HCT116 (cell line): ENCODE measurements around the gene SLC2A13. TPM values are rescaled to one million over a fixed set of nuclear protein-coding genes. Genes with fewer than 3 reads are reported as not detected.

Experiments used
- ATAC-seq: fragments of 200-7000 bp; cut with Tn5 transposase; 2 replicates; pipeline ENCODE4 v1.9.1; 2020; ENCODE audit warnings: mild to moderate bottlenecking, moderate library complexity
- BruUV-seq: library from RNA; stranded (reverse); fragments of 400-500 nt; replicated peaks from 2 replicates; lab custom pipeline; 2021; lab: Mats Ljungman, UMichigan
- CTCF ChIA-PET: fragments of 300-600 bp; sonication (Branson Sonifier 250); formaldehyde crosslinking; loops from one replicate; lab custom pipeline; 2021; ENCODE audit warnings: antibody characterized with exemption; lab: Charles Lee
- POLR2A ChIA-PET: fragments of 300-600, 350-600 bp; sonication (Branson Sonifier 250); formaldehyde crosslinking; loops from one replicate; lab custom pipeline; 2021; ENCODE audit warnings: antibody characterized with exemption; lab: Charles Lee
- RAD21 ChIA-PET, 2 experiments: fragments of 300-600 bp; sonication (Branson Sonifier 250); formaldehyde crosslinking; loops; one replicate each; lab custom pipeline; 2023; ENCODE audit warnings: low total read pairs in 2 of 2; ENCODE audit not compliant: uncharacterized antibody in 2 of 2, unreplicated experiment in 2 of 2, low non-redundant PET in 1 of 2; lab: Charles Lee
- DNase-seq: peaks from one replicate; pipeline ENCODE4 v3.0.0-alpha.2; 2010; ENCODE audit warnings: low read depth, low spot score
- H2AFZ ChIP-seq: fragments of 200-600 bp; shearing (Covaris generic), sonication (generic); 2 replicates; pipeline ENCODE4 v1.6.1; 2017; ENCODE audit warnings: low read depth, mixed run types, mixed read lengths, antibody characterized with exemption, low read length; ENCODE audit not compliant: poor library complexity, severe bottlenecking
- H3K27ac ChIP-seq: 2 replicates; pipeline ENCODE4 v1.5.1; 2012; ENCODE audit warnings: low read depth, low read length
- H3K27me3 ChIP-seq: fragments of 200-600 bp; sonication (generic); 2 replicates; pipeline ENCODE4 v1.6.1; 2016; ENCODE audit warnings: mixed run types, low read length, mixed read lengths; ENCODE audit not compliant: insufficient read depth
- H3K36me3 ChIP-seq, 2 experiments: fragments of 200-500 bp in 1 of 2; fragments of 200-600 bp in 1 of 2; sonication (Bioruptor generic) in 1 of 2; sonication (generic) in 1 of 2; 2 replicates each; pipeline versions ENCODE4 v1.5.1 to v1.6.1; 2014 to 2016; ENCODE audit warnings: low read length in 2 of 2, inconsistent platforms in 1 of 2, mixed read lengths in 1 of 2, mixed run types in 1 of 2; ENCODE audit not compliant: insufficient read depth in 2 of 2, control insufficient read depth in 1 of 2
- H3K4me1 ChIP-seq, 2 experiments: fragments of 200-600 bp in 1 of 2; sonication (generic) in 1 of 2; 2 replicates each; pipeline versions ENCODE4 v1.5.1 to v1.6.1; 2012 to 2017; ENCODE audit warnings: low read length in 2 of 2, inconsistent platforms in 1 of 2, mild to moderate bottlenecking in 1 of 2, mixed read lengths in 1 of 2, mixed run types in 1 of 2, moderate library complexity in 1 of 2; ENCODE audit not compliant: insufficient read depth in 2 of 2, control insufficient read depth in 1 of 2
- H3K4me2 ChIP-seq: fragments of 200-600 bp; sonication (generic); 2 replicates; pipeline ENCODE4 v1.6.1; 2017; ENCODE audit warnings: mixed run types, low read length, mixed read lengths
- H3K4me3 ChIP-seq, 2 experiments: fragments of 200-600 bp in 1 of 2; sonication (generic) in 1 of 2; replicated peaks in 1 of 2; 2 replicates each; pipeline ENCODE4 v1.5.1; 2011 to 2016; ENCODE audit warnings: low read length in 2 of 2, control low read depth in 1 of 2, low read depth in 1 of 2, mild to moderate bottlenecking in 1 of 2, mixed read lengths in 1 of 2, mixed run types in 1 of 2
- H3K79me2 ChIP-seq: fragments of 200-600 bp; sonication (generic); 2 replicates; pipeline ENCODE4 v1.6.1; 2017; ENCODE audit warnings: mild to moderate bottlenecking, mixed run types, low read length, moderate library complexity, mixed read lengths; ENCODE audit not compliant: insufficient read depth
- H3K9ac ChIP-seq: fragments of 200-600 bp; sonication (generic); 2 replicates; pipeline ENCODE4 v1.6.1; 2016; ENCODE audit warnings: low read length, mixed read lengths
- H3K9me2 ChIP-seq: fragments of 200-600 bp; sonication (generic), shearing (Covaris generic); 2 replicates; pipeline ENCODE4 v1.6.1; 2017; ENCODE audit warnings: mixed run types, mild to moderate bottlenecking, moderate library complexity; ENCODE audit not compliant: insufficient read depth
- H3K9me3 ChIP-seq, 2 experiments: fragments of 200-500 bp in 1 of 2; fragments of 200-600 bp in 1 of 2; sonication (Bioruptor generic) in 1 of 2; sonication (generic) in 1 of 2; 2 replicates each; pipeline ENCODE4 v1.6.1; 2014 to 2017; ENCODE audit warnings: low read length in 2 of 2, mixed read lengths in 2 of 2, inconsistent platforms in 1 of 2, low read depth in 1 of 2, mild to moderate bottlenecking in 1 of 2, mixed run types in 1 of 2, moderate library complexity in 1 of 2; ENCODE audit not compliant: control insufficient read depth in 1 of 2, insufficient read depth in 1 of 2
- H4K20me1 ChIP-seq: fragments of 200-600 bp; sonication (generic), shearing (Covaris generic); 2 replicates; pipeline ENCODE4 v1.6.1; 2017; ENCODE audit warnings: mixed run types, mild to moderate bottlenecking, moderate library complexity; ENCODE audit not compliant: insufficient read depth
- CBX3 ChIP-seq: IDR thresholded peaks from 2 replicates; pipeline ENCODE4 v1.6.1; 2012; ENCODE audit warnings: low read depth
- EGR1 ChIP-seq: IDR thresholded peaks from 2 replicates; pipeline ENCODE4 v1.6.1; 2012; ENCODE audit warnings: low read depth
- ELF1 ChIP-seq: IDR thresholded peaks from 2 replicates; pipeline ENCODE4 v1.6.1; 2012; ENCODE audit warnings: low read depth, borderline replicate concordance
- JUND ChIP-seq: IDR thresholded peaks from 2 replicates; pipeline ENCODE4 v1.6.1; 2012
- POLR2AphosphoS5 ChIP-seq: IDR thresholded peaks from 2 replicates; pipeline ENCODE4 v1.6.1; 2011; ENCODE audit warnings: mild to moderate bottlenecking, low read depth, low read length, moderate library complexity
- RAD21 ChIP-seq: IDR thresholded peaks from 2 replicates; pipeline ENCODE4 v1.6.1; 2012; ENCODE audit warnings: low read depth, mild to moderate bottlenecking
- SIN3A ChIP-seq: IDR thresholded peaks from 2 replicates; pipeline ENCODE4 v1.6.1; 2012; ENCODE audit warnings: low read depth
- SP1 ChIP-seq: IDR thresholded peaks from 2 replicates; pipeline ENCODE4 v1.6.1; 2012; ENCODE audit warnings: low read depth
- SRF ChIP-seq: IDR thresholded peaks from 2 replicates; pipeline ENCODE4 v1.6.1; 2012; ENCODE audit warnings: low read depth
- TCF7L2 ChIP-seq: IDR thresholded peaks from 2 replicates; pipeline ENCODE4 v1.7.0; 2011; ENCODE audit warnings: borderline replicate concordance, inconsistent platforms; ENCODE audit not compliant: insufficient read depth, insufficient read length; ENCODE audit errors: extremely low read depth
- YY1 ChIP-seq: IDR thresholded peaks from 2 replicates; pipeline ENCODE4 v1.6.1; 2011; ENCODE audit warnings: low read length, low read depth, moderate library complexity, mild to moderate bottlenecking; ENCODE audit not compliant: insufficient replicate concordance; ENCODE audit errors: extremely low read depth
- ZFX ChIP-seq: fragments of 450-650 bp; IDR thresholded peaks from 2 replicates; pipeline ENCODE4 v1.6.1; 2017
- intact Hi-C: fragments of 100-400 bp; cut with micrococcal nuclease; formaldehyde crosslinking; loops from 2 replicates; pipeline ENCODE4 v1.10.0; 2022
- total RNA-seq: library from RNA; stranded (reverse); gene quantifications from one replicate; pipeline ENCODE4 v1.2.1, GENCODE V29; 2021; ENCODE audit not compliant: unreplicated experiment
- TF ChIP-seq, protein P1 (sequence below), 3 experiments: fragments of 200-600 bp in 1 of 3; sonication (generic) in 1 of 3; IDR thresholded peaks in 2 of 3; conservative IDR thresholded peaks in 1 of 3; 2 replicates each; pipeline ENCODE4 v1.5.1; 2012 to 2017; ENCODE audit warnings: low read depth in 2 of 3, low read length in 2 of 3, antibody characterized with exemption in 1 of 3, borderline replicate concordance in 1 of 3, control low read depth in 1 of 3, mild to moderate bottlenecking in 1 of 3, mixed read lengths in 1 of 3, mixed run types in 1 of 3, moderate library complexity in 1 of 3; ENCODE audit not compliant: insufficient read depth in 1 of 3
- TF ChIP-seq, protein P2 (sequence below): IDR thresholded peaks from 2 replicates; pipeline ENCODE4 v1.6.1; 2012
- TF ChIP-seq, protein P3 (sequence below): IDR thresholded peaks from 2 replicates; pipeline ENCODE4 v1.6.1; 2012
- TF ChIP-seq, protein P4 (sequence below): IDR thresholded peaks from 2 replicates; pipeline ENCODE4 v1.6.1; 2011; ENCODE audit warnings: mild to moderate bottlenecking, low read length, moderate library complexity; ENCODE audit not compliant: insufficient replicate concordance; ENCODE audit errors: extremely low read depth

The SLC2A13 gene
- total RNA-seq, 1 experiment from 2014 or later, result 6.8 TPM

DNA sequence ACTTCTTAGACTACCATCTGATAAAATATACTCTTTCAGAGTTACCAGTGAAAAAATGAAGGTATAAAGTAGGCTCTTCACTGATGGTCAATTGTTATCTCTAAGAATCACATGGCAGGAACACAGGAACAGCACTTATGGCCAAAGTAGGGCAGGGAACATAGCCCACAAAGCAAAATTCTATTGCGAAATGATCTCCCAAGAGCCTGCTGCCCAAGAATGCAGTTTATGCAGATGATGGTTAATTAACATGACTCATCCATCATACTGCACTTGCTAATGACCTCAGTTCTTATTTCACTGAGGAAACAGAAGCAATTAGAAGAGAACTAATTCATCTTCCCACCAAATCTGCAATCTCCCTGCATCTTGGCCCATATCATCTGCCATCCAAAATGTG is 133.8 kb downstream of the SLC2A13 start (continued):
- TF ChIP-seq, protein P1, sequence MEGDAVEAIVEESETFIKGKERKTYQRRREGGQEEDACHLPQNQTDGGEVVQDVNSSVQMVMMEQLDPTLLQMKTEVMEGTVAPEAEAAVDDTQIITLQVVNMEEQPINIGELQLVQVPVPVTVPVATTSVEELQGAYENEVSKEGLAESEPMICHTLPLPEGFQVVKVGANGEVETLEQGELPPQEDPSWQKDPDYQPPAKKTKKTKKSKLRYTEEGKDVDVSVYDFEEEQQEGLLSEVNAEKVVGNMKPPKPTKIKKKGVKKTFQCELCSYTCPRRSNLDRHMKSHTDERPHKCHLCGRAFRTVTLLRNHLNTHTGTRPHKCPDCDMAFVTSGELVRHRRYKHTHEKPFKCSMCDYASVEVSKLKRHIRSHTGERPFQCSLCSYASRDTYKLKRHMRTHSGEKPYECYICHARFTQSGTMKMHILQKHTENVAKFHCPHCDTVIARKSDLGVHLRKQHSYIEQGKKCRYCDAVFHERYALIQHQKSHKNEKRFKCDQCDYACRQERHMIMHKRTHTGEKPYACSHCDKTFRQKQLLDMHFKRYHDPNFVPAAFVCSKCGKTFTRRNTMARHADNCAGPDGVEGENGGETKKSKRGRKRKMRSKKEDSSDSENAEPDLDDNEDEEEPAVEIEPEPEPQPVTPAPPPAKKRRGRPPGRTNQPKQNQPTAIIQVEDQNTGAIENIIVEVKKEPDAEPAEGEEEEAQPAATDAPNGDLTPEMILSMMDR (IDR thresholded peaks at IDR 0.05 in 2 of 3, conservative IDR thresholded peaks at IDR 0.05 in 1 of 3; ENCODE audit: borderline replicate concordance in 1 of 3, insufficient read depth in 1 of 3, low read depth in 2 of 3, low read length in 2 of 3), result no peak
- no peak for TF ChIP-seq SIN3A

DNA sequence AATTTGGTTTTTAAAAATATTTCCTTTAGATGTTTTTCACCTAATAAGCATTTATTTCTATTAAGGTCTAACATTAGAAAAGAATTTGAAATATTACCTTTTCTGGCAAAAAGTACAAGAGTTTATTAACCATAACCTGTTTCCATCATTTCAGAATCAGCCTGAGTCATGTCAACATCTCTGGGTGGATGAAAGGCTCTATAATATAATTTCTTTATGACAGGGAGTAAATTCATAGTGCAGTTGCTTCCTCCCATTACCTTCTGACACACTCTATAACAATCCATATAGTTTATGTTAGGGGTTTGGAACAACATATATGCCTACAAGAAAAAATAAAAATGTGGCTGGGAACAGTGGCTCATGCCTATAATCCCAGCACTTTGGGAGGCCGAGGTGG is 134.5 kb downstream of the SLC2A13 start:
- no peaks in the 10 kb centered on the region for H4K20me1 ChIP-seq
- intact Hi-C loops, result no loop called here
- DNase-seq (no peak), ATAC-seq (no peak)
- BruUV-seq, result no TSS peak
- H3K9me3 ChIP-seq, result no peaks in the 10 kb centered on the region
- POLR2A ChIA-PET, result no interaction called here
- H3K27ac ChIP-seq, result no peak overlapping the region
- H3K9ac ChIP-seq, result no peak overlapping the region
- H3K27me3 ChIP-seq, result no peaks in the 10 kb centered on the region
- no peak overlapping the region for H3K4me2 ChIP-seq
- H2AFZ ChIP-seq, result no peak overlapping the region
- H3K4me3 ChIP-seq, result no peak overlapping the region
- CTCF ChIA-PET, result no interaction called here
- H3K36me3 ChIP-seq, result no peaks in the 10 kb centered on the region
- no peaks in the 10 kb centered on the region for H3K4me1 ChIP-seq
- no peaks in the 10 kb centered on the region for H3K79me2 ChIP-seq
- TF ChIP-seq JUND (no peak), SIN3A (no peak), ELF1 (no peak), YY1 (no peak), SP1 (no peak), EGR1 (no peak), RAD21 (no peak), CBX3 (no peak), TCF7L2 (no peak), SRF (no peak), POLR2AphosphoS5 (no peak), ZFX (no peak)
- TF ChIP-seq, protein P2, sequence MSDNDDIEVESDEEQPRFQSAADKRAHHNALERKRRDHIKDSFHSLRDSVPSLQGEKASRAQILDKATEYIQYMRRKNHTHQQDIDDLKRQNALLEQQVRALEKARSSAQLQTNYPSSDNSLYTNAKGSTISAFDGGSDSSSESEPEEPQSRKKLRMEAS, result no peak
- TF ChIP-seq, protein P3, sequence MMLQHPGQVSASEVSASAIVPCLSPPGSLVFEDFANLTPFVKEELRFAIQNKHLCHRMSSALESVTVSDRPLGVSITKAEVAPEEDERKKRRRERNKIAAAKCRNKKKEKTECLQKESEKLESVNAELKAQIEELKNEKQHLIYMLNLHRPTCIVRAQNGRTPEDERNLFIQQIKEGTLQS, result no peak
- TF ChIP-seq, protein P4, sequence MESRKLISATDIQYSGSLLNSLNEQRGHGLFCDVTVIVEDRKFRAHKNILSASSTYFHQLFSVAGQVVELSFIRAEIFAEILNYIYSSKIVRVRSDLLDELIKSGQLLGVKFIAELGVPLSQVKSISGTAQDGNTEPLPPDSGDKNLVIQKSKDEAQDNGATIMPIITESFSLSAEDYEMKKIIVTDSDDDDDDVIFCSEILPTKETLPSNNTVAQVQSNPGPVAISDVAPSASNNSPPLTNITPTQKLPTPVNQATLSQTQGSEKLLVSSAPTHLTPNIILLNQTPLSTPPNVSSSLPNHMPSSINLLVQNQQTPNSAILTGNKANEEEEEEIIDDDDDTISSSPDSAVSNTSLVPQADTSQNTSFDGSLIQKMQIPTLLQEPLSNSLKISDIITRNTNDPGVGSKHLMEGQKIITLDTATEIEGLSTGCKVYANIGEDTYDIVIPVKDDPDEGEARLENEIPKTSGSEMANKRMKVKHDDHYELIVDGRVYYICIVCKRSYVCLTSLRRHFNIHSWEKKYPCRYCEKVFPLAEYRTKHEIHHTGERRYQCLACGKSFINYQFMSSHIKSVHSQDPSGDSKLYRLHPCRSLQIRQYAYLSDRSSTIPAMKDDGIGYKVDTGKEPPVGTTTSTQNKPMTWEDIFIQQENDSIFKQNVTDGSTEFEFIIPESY, result no peak
- TF ChIP-seq, protein P1 (IDR thresholded peaks at IDR 0.05 in 2 of 3, conservative IDR thresholded peaks at IDR 0.05 in 1 of 3; ENCODE audit: borderline replicate concordance in 1 of 3, insufficient read depth in 1 of 3, low read depth in 2 of 3, low read length in 2 of 3), result no peak
- RAD21 ChIA-PET, result no interaction called here
- no peaks in the 10 kb centered on the region for H3K9me2 ChIP-seq
